NCI-H1930 (cell line): ENCODE data around the gene SERPINA5.
"Not testable (repeated sequence)": the region's sequence is repeated elsewhere in the genome, so short reads cannot be mapped to it uniquely, and the experiment has no call there.

Experiments
- DNase-seq, 2 experiments: peaks; one replicate each; lab custom pipeline; 2025; lab: John Stamatoyannopoulos, UW

SERPINA5 gene

GRCh38 chr14:94622653-94623421 lies 41.6 kb downstream of the SERPINA5 start:
- no peak for DNase-seq

- no peak for DNase-seq
Measured at GRCh38 chr14:94623422-94623809, 42.2 kb downstream of the SERPINA5 start.

GRCh38 chr14:94623856-94624499 lies 42.8 kb downstream of the SERPINA5 start:
- DNase-seq: no peak

- DNase-seq: no peak
Measured at GRCh38 chr14:94624537-94625352, 43.5 kb downstream of the SERPINA5 start.

- no peak for DNase-seq
Measured at GRCh38 chr14:94625353-94625635, 44.1 kb downstream of the SERPINA5 start.

GRCh38 chr14:94628578-94628977 lies 47.4 kb downstream of the SERPINA5 start:
- no peak for DNase-seq

GRCh38 chr14:94630396-94630795 lies 49.2 kb downstream of the SERPINA5 start:
- no peak for DNase-seq

- no peak for DNase-seq
Measured at GRCh38 chr14:94631050-94631449, 49.8 kb downstream of the SERPINA5 start.

- DNase-seq: no peak
Measured at GRCh38 chr14:94631536-94632304, 50.5 kb downstream of the SERPINA5 start.

- no peak for DNase-seq
Measured at GRCh38 chr14:94632305-94632590, 51.0 kb downstream of the SERPINA5 start.

- DNase-seq: no peak
Measured at GRCh38 chr14:94633121-94633520, 51.9 kb downstream of the SERPINA5 start.

GRCh38 chr14:94635154-94635553 lies 53.9 kb downstream of the SERPINA5 start:
- no peak for DNase-seq

GRCh38 chr14:94636744-94637412 lies 55.7 kb downstream of the SERPINA5 start:
- DNase-seq: no peak

GRCh38 chr14:94637814-94638213 lies 56.6 kb downstream of the SERPINA5 start:
- DNase-seq: not testable (repeated sequence)

GRCh38 chr14:94638339-94638738 lies 57.1 kb downstream of the SERPINA5 start:
- no peak for DNase-seq

GRCh38 chr14:94638961-94639817 lies 58.0 kb downstream of the SERPINA5 start:
- no peak for DNase-seq

- DNase-seq: no peak
Measured at GRCh38 chr14:94640721-94641631, 59.8 kb downstream of the SERPINA5 start.

GRCh38 chr14:94641632-94641955 lies 60.4 kb downstream of the SERPINA5 start:
- DNase-seq: no peak
